ENCODE measurements around the gene RASSF5. TPM values are rescaled to one million over a fixed set of nuclear protein-coding genes. Genes with fewer than 3 reads are reported as not detected.

Gene RASSF5
- total and polyA plus RNA-seq, 9 of the 15 experiments (the other 6 are each of a cell fraction or from before 2014, with no cell fraction given), result 6.1 to 41.0 (median 25.2) TPM

- FAIRE-seq, result no peak
- H4K20me1 ChIP-seq (replicated peaks; ENCODE audit: control insufficient read depth, insufficient read depth, low read length), result peaks cover 3% of the 10 kb centered on the region; the same call in 1 of the 2 replicates
- no peak overlapping the region for H3K9ac ChIP-seq (ENCODE audit: insufficient read depth in 1 of 2, low read depth in 2 of 2, low read length in 2 of 2)
- intact Hi-C loops (cut with micrococcal nuclease), result no loop called here
- H3K79me2 ChIP-seq (ENCODE audit: control insufficient read depth, insufficient read depth, low read length), result no peaks in the 10 kb centered on the region
- no peaks in the 10 kb centered on the region for H3K9me3 ChIP-seq (replicated peaks; ENCODE audit: control insufficient read depth, insufficient read depth, low read depth, low read length)
- 67% methylated on average over 13 of the region's 13 CpGs for WGBS (ENCODE audit: insufficient coverage, low coverage, missing lambda C conversion rate)
- peaks cover 91% of the 10 kb centered on the region for H3K36me3 ChIP-seq (ENCODE audit: control insufficient read depth, insufficient read depth, low read length)
- in situ Hi-C loops (cut with MboI), result loop anchor here (25.0 kb wide), 1 partner anchor 424 kb away; no protein-coding TSS in a partner anchor
- no TSS peak for BruUV-seq (replicated peaks)
- peaks cover 5 to 16% of the 10 kb centered on the region in 2 experiments; a peak in 4 of 5 replicates for H3K4me1 ChIP-seq (replicated peaks in 1 of 2; ENCODE audit: control insufficient read depth in 2 of 2, insufficient read depth in 2 of 2, low read length in 2 of 2)
- H3K4me2 ChIP-seq (ENCODE audit: insufficient read depth, low read length), result no peak overlapping the region
- H3K9me1 ChIP-seq (ENCODE audit: control insufficient read depth, insufficient read depth, low read length), result no peaks in the 10 kb centered on the region
- CTCF ChIA-PET (ENCODE audit: low intra/inter-chr PET ratio), result interaction anchor here (0.7 to 1.5 kb wide), 3 partner anchors 32 to 97 kb away, joined by 3 to 4 read pairs (median 4); no protein-coding TSS in a partner anchor
- no peak overlapping the region for H2AFZ ChIP-seq (ENCODE audit: low read depth, low read length)
- H3K27ac ChIP-seq (ENCODE audit: extremely low read depth, low read depth, low read length), result no peak overlapping the region
- POLR2A ChIA-PET, result interaction anchor here (0.7 to 1.0 kb wide), 5 partner anchors 25 to 158 kb away, joined by 3 to 5 read pairs (median 4); partner anchors contain the start of gene EIF2D
- no peak for DNase-seq (ENCODE audit: extremely low read depth in 1 of 4, low spot score in 3 of 4)
- H3K4me3 ChIP-seq, result no peak overlapping the region
- ATAC-seq, result no peak
- no peaks in the 10 kb centered on the region for H3K27me3 ChIP-seq (ENCODE audit: control insufficient read depth in 2 of 2, insufficient read depth in 2 of 2, low read length in 2 of 2)
- TF ChIP-seq ZNF274 (IDR thresholded peaks at IDR 0.05; ENCODE audit: borderline replicate concordance, low read depth, low read length) (no peak), RBM25 (IDR thresholded peaks at IDR 0.05; ENCODE audit: low read depth, low read length, severe bottlenecking) (no peak), PURB (CRISPR knock-in tag; IDR thresholded peaks at IDR 0.05; ENCODE audit: low read depth) (no peak), ZNF217 (CRISPR knock-in tag; IDR thresholded peaks at IDR 0.05) (no peak), NR1H2 (CRISPR knock-in tag; IDR thresholded peaks at IDR 0.05) (no peak), ZNF347 (CRISPR knock-in tag; IDR thresholded peaks at IDR 0.05; ENCODE audit: low read depth) (no peak), MEF2A (IDR thresholded peaks at IDR 0.05; ENCODE audit: control insufficient read depth, low read depth, low read length) (no peak), RAD21 (CRISPR knock-in tag; conservative IDR thresholded peaks at IDR 0.05 in 1 of 2, IDR thresholded peaks at IDR 0.05 in 1 of 2) (no peak), CREM (IDR thresholded peaks at IDR 0.05; ENCODE audit: low read depth) (no peak)
These were observed 79.4 kb downstream of the RASSF5 start for GRCh38 chr1:206586501-206587445.

All from K562 (cell line).